Bronchial epithelial cell (primary cell): ENCODE results near the gene ARHGAP6. TPM values are rescaled to one million over a fixed set of nuclear protein-coding genes. Genes with fewer than 3 reads are reported as not detected.

Source experiments
- DNase-seq: peaks from one replicate; pipeline ENCODE4 v3.0.0-alpha.2; 2010; ENCODE audit warnings: low read depth
- FAIRE-seq: peaks from 2 replicates; lab custom pipeline; 2011; peaks lifted over from hg19 to GRCh38; lab: Jason Lieb, UNC
- H3K27me3 ChIP-seq: 2 replicates; pipeline ENCODE4 v1.5.1; 2011; ENCODE audit warnings: low read length; ENCODE audit not compliant: control insufficient read depth, insufficient read depth
- H3K36me3 ChIP-seq: 2 replicates; pipeline ENCODE4 v1.5.1; 2011; ENCODE audit warnings: low read length; ENCODE audit not compliant: control insufficient read depth, insufficient read depth
- H3K4me3 ChIP-seq: 2 replicates; pipeline ENCODE4 v1.5.1; 2011; ENCODE audit warnings: mild to moderate bottlenecking, low read depth, low read length, control low read depth
- total RNA-seq: library from RNA; depleted of rRNA; stranded (reverse); fragments of >200 nt; gene quantifications from 2 replicates; pipeline ENCODE4 v1.2.1, GENCODE V29; 2014
- TF ChIP-seq, protein P1 (sequence below): IDR thresholded peaks from 2 replicates; pipeline ENCODE4 v1.5.1; 2011; ENCODE audit warnings: mild to moderate bottlenecking, moderate library complexity, low read length, control low read depth, inconsistent platforms; ENCODE audit not compliant: insufficient read depth, severe bottlenecking

Gene ARHGAP6
- total RNA-seq, 1 donor from 2014 or later: under 0.01 TPM

DNA sequence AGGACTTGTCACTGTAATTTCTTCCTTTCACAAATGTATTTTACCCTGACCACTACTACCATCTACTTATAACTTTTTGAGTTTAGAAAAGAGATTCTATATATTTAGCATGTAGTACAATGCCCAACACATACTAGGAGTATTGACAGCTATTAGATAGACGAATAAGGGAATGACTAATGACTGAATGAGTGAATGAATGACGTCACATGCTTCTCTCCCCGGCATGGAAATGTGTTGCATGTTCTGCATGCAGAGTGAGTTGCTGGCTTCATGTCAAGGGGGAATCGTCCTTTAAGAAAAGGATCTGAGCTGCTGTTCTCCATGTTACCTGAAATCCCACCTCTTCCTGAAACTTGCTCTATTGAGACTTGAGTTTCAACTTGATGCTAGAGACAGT is 459.9 kb downstream of the ARHGAP6 start:
- Histone ChIP-seq H3K36me3 (no peaks in the 10 kb centered on the region), H3K4me3 (no peak overlapping the region), H3K27me3 (no peaks in the 10 kb centered on the region)
- no peak for FAIRE-seq
- TF ChIP-seq, protein P1, sequence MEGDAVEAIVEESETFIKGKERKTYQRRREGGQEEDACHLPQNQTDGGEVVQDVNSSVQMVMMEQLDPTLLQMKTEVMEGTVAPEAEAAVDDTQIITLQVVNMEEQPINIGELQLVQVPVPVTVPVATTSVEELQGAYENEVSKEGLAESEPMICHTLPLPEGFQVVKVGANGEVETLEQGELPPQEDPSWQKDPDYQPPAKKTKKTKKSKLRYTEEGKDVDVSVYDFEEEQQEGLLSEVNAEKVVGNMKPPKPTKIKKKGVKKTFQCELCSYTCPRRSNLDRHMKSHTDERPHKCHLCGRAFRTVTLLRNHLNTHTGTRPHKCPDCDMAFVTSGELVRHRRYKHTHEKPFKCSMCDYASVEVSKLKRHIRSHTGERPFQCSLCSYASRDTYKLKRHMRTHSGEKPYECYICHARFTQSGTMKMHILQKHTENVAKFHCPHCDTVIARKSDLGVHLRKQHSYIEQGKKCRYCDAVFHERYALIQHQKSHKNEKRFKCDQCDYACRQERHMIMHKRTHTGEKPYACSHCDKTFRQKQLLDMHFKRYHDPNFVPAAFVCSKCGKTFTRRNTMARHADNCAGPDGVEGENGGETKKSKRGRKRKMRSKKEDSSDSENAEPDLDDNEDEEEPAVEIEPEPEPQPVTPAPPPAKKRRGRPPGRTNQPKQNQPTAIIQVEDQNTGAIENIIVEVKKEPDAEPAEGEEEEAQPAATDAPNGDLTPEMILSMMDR: no peak
- no peak for DNase-seq

DNA sequence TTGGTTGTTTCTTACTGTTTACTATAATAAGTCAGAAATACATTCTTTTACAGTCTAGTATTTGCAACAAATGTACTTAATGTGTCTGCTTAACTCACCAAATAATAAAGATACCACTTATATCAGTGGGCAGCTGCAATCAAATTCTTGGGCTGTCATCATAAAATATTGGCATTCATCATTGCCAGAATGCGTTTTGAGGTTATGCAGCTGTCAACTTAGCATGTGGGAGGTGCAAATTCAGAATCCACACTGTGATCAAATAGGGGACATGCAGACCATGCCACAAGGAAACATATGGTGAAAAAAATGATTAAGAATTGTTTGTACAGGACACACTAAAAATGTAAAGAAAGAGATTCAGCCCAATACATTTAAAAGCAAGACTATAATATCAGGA is 468.0 kb downstream of the ARHGAP6 start:
- Histone ChIP-seq H3K4me3 (no peak overlapping the region), H3K27me3 (no peaks in the 10 kb centered on the region), H3K36me3 (no peaks in the 10 kb centered on the region)
- FAIRE-seq (no peak), DNase-seq (no peak)
- TF ChIP-seq, protein P1: no peak

DNA sequence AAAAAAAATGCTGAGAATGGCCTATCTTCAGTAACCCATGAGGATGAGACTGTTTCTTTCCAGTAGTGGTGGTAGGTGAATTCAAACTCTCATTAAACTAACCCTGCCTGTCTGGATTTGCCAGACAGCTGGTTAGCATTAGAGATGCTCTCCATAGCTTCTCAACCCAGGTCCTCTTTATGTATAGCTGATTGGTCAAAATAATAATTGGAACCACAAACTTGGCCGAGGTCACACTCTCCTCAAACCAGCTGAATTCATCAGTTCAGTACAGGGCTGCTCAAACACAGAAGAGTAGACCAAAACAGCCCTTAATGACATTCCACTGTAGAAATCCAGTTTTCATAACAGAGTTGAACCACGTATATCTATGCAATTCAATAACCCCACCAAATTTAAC is 469.2 kb downstream of the ARHGAP6 start:
- DNase-seq (no peak), FAIRE-seq (no peak)
- no peaks in the 10 kb centered on the region for H3K36me3 ChIP-seq
- H3K27me3 ChIP-seq: no peaks in the 10 kb centered on the region
- TF ChIP-seq, protein P1: no peak
- no peak overlapping the region for H3K4me3 ChIP-seq

DNA sequence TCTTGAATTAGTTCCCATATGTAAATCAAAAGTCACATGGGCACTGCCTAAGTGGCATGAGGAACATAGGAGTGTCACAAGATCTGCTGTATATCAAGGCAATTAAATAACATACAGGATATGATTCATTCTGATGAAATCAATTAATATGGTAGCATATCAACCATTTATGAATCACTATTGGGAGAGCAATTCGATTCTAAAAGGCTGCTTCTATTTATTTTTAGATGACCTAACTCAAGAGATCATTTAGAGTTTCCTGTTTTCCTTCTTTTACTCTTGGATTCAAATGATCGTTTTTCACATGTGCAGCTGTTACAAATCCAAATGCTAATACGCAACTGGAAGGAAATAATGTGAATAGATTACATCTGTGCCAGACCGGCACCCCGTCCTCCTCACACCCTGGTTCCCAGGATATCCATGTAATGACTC is 472.7 kb downstream of the ARHGAP6 start:
- TF ChIP-seq, protein P1: no peak
- DNase-seq (peak; percentile 81), FAIRE-seq (no peak)
- Histone ChIP-seq H3K36me3 (no peaks in the 10 kb centered on the region), H3K27me3 (no peaks in the 10 kb centered on the region), H3K4me3 (no peak overlapping the region)

DNA sequence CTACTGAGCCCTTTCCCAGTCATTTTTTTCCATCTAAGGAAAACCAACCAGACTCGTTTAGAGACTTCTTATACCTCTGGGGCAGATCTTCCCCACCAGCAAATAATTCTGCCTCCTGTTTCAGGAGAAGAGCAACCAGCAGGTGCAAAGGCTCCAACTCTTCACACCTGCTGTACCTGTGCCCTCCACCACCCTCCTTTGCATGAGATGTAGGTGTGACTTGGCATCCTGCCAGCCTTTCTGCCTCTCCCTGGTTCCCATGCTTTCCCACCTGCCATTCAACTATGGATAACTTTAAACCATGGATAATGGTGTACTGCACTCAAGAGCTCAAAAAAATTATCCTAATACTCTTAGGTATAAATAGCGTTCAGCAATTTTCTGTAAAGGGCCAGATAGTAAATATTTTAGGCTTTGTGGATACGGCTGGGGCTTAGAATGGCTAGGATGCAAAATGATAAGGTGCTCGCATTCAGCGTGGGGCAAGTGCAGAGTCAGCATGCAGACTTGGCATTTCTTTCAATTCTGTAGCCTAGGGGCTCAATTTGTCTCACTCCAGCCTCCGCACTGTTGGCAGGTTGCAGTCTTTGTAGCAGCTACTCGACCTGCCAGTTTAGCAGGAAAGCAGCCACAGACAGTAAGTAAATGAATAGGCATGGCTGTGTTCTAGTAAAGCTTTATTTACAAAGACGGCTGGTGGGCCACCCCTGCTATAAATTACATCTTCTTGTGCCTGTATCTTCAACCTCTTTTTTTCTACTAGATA is 474.8 kb downstream of the ARHGAP6 start:
- FAIRE-seq: peak; percentile 36
- Histone ChIP-seq H3K27me3 (no peaks in the 10 kb centered on the region), H3K36me3 (no peaks in the 10 kb centered on the region), H3K4me3 (no peak overlapping the region)
- TF ChIP-seq, protein P1: no peak
- DNase-seq: peak; percentile 27
